HG03064 (cell line): Measurements from ENCODE around the gene HSDL1.
"Not testable (repeated sequence)": the region's sequence is repeated elsewhere in the genome, so short reads cannot be mapped to it uniquely, and the experiment has no call there.

Experiments
- ATAC-seq: cut with Tn5 transposase; IDR thresholded peaks from one replicate; pipeline ENCODE4 v1.9.1; 2021; ENCODE audit warnings: low read depth; ENCODE audit not compliant: unreplicated experiment

The HSDL1 gene

GRCh38 chr16:84139628-84140258, 5.2 kb downstream of the HSDL1 start:
- ATAC-seq: no peak

GRCh38 chr16:84138824-84139627, 6.0 kb downstream of the HSDL1 start:
- ATAC-seq: peak; percentile 91

GRCh38 chr16:84138500-84138823, 6.5 kb downstream of the HSDL1 start:
- ATAC-seq: no peak

- no peak for ATAC-seq
These were observed 7.1 kb downstream of the HSDL1 start for GRCh38 chr16:84137769-84138357.

- ATAC-seq: no peak
These were observed 7.7 kb downstream of the HSDL1 start for GRCh38 chr16:84137287-84137686.

GRCh38 chr16:84136331-84137125, 8.4 kb downstream of the HSDL1 start:
- ATAC-seq: no peak

- no peak for ATAC-seq
These were observed 12.3 kb downstream of the HSDL1 start for GRCh38 chr16:84132527-84133285.

- no peak for ATAC-seq
These were observed 13.9 kb downstream of the HSDL1 start for GRCh38 chr16:84131117-84131516.

- no peak for ATAC-seq
These were observed 20.5 kb downstream of the HSDL1 start for GRCh38 chr16:84124257-84125073.

- no peak for ATAC-seq
These were observed 24.0 kb downstream of the HSDL1 start for GRCh38 chr16:84121007-84121406.

GRCh38 chr16:84120023-84120422, 25.0 kb downstream of the HSDL1 start:
- ATAC-seq: no peak

- no peak for ATAC-seq
These were observed 25.6 kb downstream of the HSDL1 start for GRCh38 chr16:84119368-84119767.

- ATAC-seq: not testable (repeated sequence)
These were observed 26.7 kb downstream of the HSDL1 start for GRCh38 chr16:84118315-84118714.

GRCh38 chr16:84117494-84117843, 27.5 kb downstream of the HSDL1 start:
- ATAC-seq: peak; percentile 13

GRCh38 chr16:84116720-84117493, 28.1 kb downstream of the HSDL1 start, which contains the start of gene MBTPS1:
Gene MBTPS1 (minus strand): TSS chr16:84116942. CDS start chr16:84101783, 15,159 bp downstream.
- ATAC-seq: peak; percentile 87

- ATAC-seq: peak; percentile 46
These were observed 28.9 kb downstream of the HSDL1 start for GRCh38 chr16:84115919-84116719.

GRCh38 chr16:84111949-84112348, 33.0 kb downstream of the HSDL1 start:
- not testable (repeated sequence) for ATAC-seq

GRCh38 chr16:84111525-84111924, 33.5 kb downstream of the HSDL1 start:
- no peak for ATAC-seq
